HL-60 (cell line): ENCODE data around the gene ADGRB2.

Experiments
- DNase-seq, 2 experiments: peaks; one replicate each; pipeline ENCODE4 v3.0.0-alpha.2; 2010 to 2020; ENCODE audit warnings: low read depth in 1 of 2, low spot score in 1 of 2
- H3K27ac ChIP-seq: fragments of 250-450 bp; sonication (Bioruptor Pico); replicated peaks from 2 replicates; pipeline ENCODE4 v1.5.1; 2020; ENCODE audit warnings: mild to moderate bottlenecking, moderate library complexity
- H3K27me3 ChIP-seq: fragments of 250-450 bp; sonication (Bioruptor Pico); 2 replicates; pipeline ENCODE4 v1.5.1; 2021; ENCODE audit warnings: mild to moderate bottlenecking, moderate library complexity; ENCODE audit not compliant: insufficient read depth, poor library complexity, severe bottlenecking
- H3K4me3 ChIP-seq: replicated peaks from 2 replicates; pipeline ENCODE4 v1.5.1; 2011; ENCODE audit warnings: mild to moderate bottlenecking, control low read depth, low read length; ENCODE audit not compliant: insufficient read depth
- CTCF ChIP-seq: IDR thresholded peaks from one replicate; pipeline ENCODE4 v1.5.1; 2011; ENCODE audit warnings: low read length, control low read depth, inconsistent platforms; ENCODE audit not compliant: insufficient read depth
- GABPA ChIP-seq: IDR thresholded peaks from 2 replicates; pipeline ENCODE4 v1.6.1; 2012; ENCODE audit warnings: low read depth
- POLR2AphosphoS5 ChIP-seq: IDR thresholded peaks from 2 replicates; pipeline ENCODE4 v1.6.1; 2012; ENCODE audit warnings: low read depth
- REST ChIP-seq: IDR thresholded peaks from 2 replicates; pipeline ENCODE4 v1.6.1; 2012; ENCODE audit warnings: low read depth; ENCODE audit not compliant: insufficient replicate concordance
- SPI1 ChIP-seq: IDR thresholded peaks from 2 replicates; pipeline ENCODE4 v1.6.1; 2012; ENCODE audit warnings: low read depth, mild to moderate bottlenecking, borderline replicate concordance

ADGRB2 gene

GRCh38 chr1:31800674-31800967 is 36.5 kb upstream of the ADGRB2 start:
- no peak overlapping the region for H3K4me3 ChIP-seq
- H3K27ac ChIP-seq: no peak overlapping the region
- TF ChIP-seq GABPA (no peak), CTCF (no peak), SPI1 (no peak), REST (no peak), POLR2AphosphoS5 (no peak)
- no peak for DNase-seq
- H3K27me3 ChIP-seq: peaks cover 4% of the 10 kb centered on the region

GRCh38 chr1:31799895-31800673 is 35.9 kb upstream of the ADGRB2 start:
- no peak for DNase-seq
- Histone ChIP-seq H3K4me3 (no peak overlapping the region), H3K27ac (no peak overlapping the region), H3K27me3 (peaks cover 4% of the 10 kb centered on the region)
- TF ChIP-seq SPI1: no peak
- TF ChIP-seq GABPA: no peak
- no peak for TF ChIP-seq CTCF
- no peak for TF ChIP-seq REST
- no peak for TF ChIP-seq POLR2AphosphoS5

- Histone ChIP-seq H3K27ac (no peak overlapping the region), H3K4me3 (no peak overlapping the region), H3K27me3 (peaks cover 4% of the 10 kb centered on the region)
- no peak for DNase-seq
- TF ChIP-seq REST (no peak), CTCF (no peak), GABPA (no peak), SPI1 (no peak), POLR2AphosphoS5 (no peak)
Observed at GRCh38 chr1:31799196-31799894, 35.2 kb upstream of the ADGRB2 start.
